DOHH2 (cell line): Measurements from ENCODE around the gene FGGY.

ENCODE experiments used
- H3F3A ChIP-seq: fragments of 200-600 bp; sonication (generic), shearing (Covaris generic); 2 replicates; pipeline ENCODE4 v1.6.0; 2016; ENCODE audit warnings: antibody characterized with exemption, mild to moderate bottlenecking; ENCODE audit not compliant: control insufficient read depth, insufficient read depth
- H3K27ac ChIP-seq: fragments of 200-600 bp; sonication (generic); 2 replicates; pipeline ENCODE4 v1.5.1; 2014; ENCODE audit warnings: low read depth, mild to moderate bottlenecking, low read length, moderate library complexity
- H3K27me3 ChIP-seq: fragments of 200-600 bp; sonication (generic); 2 replicates; pipeline ENCODE4 v1.6.1; 2014; ENCODE audit warnings: mild to moderate bottlenecking, low read length, mixed read lengths; ENCODE audit not compliant: control insufficient read depth
- H3K36me3 ChIP-seq: fragments of 200-600 bp; sonication (generic); 2 replicates; pipeline ENCODE4 v1.6.1; 2014; ENCODE audit warnings: mild to moderate bottlenecking, low read length, moderate library complexity, mixed read lengths; ENCODE audit not compliant: control insufficient read depth
- H3K4me1 ChIP-seq: fragments of 200-600 bp; sonication (generic); 2 replicates; pipeline ENCODE4 v1.6.1; 2014; ENCODE audit warnings: mild to moderate bottlenecking, low read length, mixed read lengths; ENCODE audit not compliant: control insufficient read depth
- H3K4me2 ChIP-seq: fragments of 200-600 bp; sonication (generic); 2 replicates; pipeline ENCODE4 v1.6.0; 2014; ENCODE audit warnings: mild to moderate bottlenecking, low read length, moderate library complexity
- H3K4me3 ChIP-seq: fragments of 200-600 bp; sonication (generic); 2 replicates; pipeline ENCODE4 v1.5.1; 2014; ENCODE audit warnings: mild to moderate bottlenecking, low read length, mixed read lengths
- H3K79me2 ChIP-seq: fragments of 200-600 bp; sonication (generic); 2 replicates; pipeline ENCODE4 v1.6.1; 2014; ENCODE audit warnings: mild to moderate bottlenecking, low read length, mixed read lengths; ENCODE audit not compliant: control insufficient read depth
- H3K9me2 ChIP-seq: fragments of 200-600 bp; sonication (generic); replicated peaks from 2 replicates; pipeline ENCODE4 v1.6.1; 2014; ENCODE audit warnings: mild to moderate bottlenecking, low read length, mixed read lengths; ENCODE audit not compliant: control insufficient read depth
- H3K9me3 ChIP-seq: fragments of 200-600 bp; sonication (generic); 2 replicates; pipeline ENCODE4 v1.6.1; 2014; ENCODE audit warnings: antibody characterized with exemption, low read length, mixed read lengths; ENCODE audit not compliant: control insufficient read depth, insufficient read depth
- H4K20me1 ChIP-seq: fragments of 200-600 bp; sonication (generic); 2 replicates; pipeline ENCODE4 v1.6.0; 2014; ENCODE audit warnings: low read depth, mild to moderate bottlenecking, antibody characterized with exemption, low read length, moderate library complexity; ENCODE audit not compliant: control insufficient read depth, insufficient read depth
- CTCF ChIP-seq: fragments of 200-600 bp; sonication (generic); IDR thresholded peaks from one replicate; pipeline ENCODE4 v1.5.1; 2014; ENCODE audit warnings: antibody characterized with exemption, mild to moderate bottlenecking, low read depth, low read length; ENCODE audit not compliant: poor library complexity, severe bottlenecking
- EZH2phosphoT487 ChIP-seq: fragments of 200-600 bp; sonication (generic); IDR thresholded peaks from 2 replicates; pipeline ENCODE4 v1.6.1; 2017; ENCODE audit warnings: borderline replicate concordance, mild to moderate bottlenecking, antibody characterized with exemption, low read length, moderate library complexity, mixed read lengths

Gene FGGY

GRCh38 chr1:59701376-59701775 is 404.5 kb downstream of the FGGY start:
- Histone ChIP-seq H3K36me3 (no peaks in the 10 kb centered on the region), H3K79me2 (no peaks in the 10 kb centered on the region), H3K4me2 (no peak overlapping the region), H3K4me1 (peaks cover 11% of the 10 kb centered on the region), H3K9me3 (no peaks in the 10 kb centered on the region), H3K27me3 (no peaks in the 10 kb centered on the region; the same call in 1 of the 2 replicates), H4K20me1 (no peaks in the 10 kb centered on the region), H3K4me3 (no peak overlapping the region), H3F3A (no peaks in the 10 kb centered on the region), H3K9me2 (no peaks in the 10 kb centered on the region), H3K27ac (no peak overlapping the region)
- no peak for TF ChIP-seq EZH2phosphoT487
- no peak for TF ChIP-seq CTCF

- Histone ChIP-seq H3F3A (no peaks in the 10 kb centered on the region), H3K27ac (no peak overlapping the region), H3K79me2 (no peaks in the 10 kb centered on the region), H3K9me3 (no peaks in the 10 kb centered on the region), H3K4me3 (no peak overlapping the region), H3K9me2 (no peaks in the 10 kb centered on the region), H3K36me3 (no peaks in the 10 kb centered on the region), H3K4me2 (no peak overlapping the region), H3K4me1 (no peaks in the 10 kb centered on the region), H3K27me3 (no peaks in the 10 kb centered on the region; the same call in 1 of the 2 replicates), H4K20me1 (no peaks in the 10 kb centered on the region)
- TF ChIP-seq CTCF, result no peak
- TF ChIP-seq EZH2phosphoT487, result no peak
These were observed 406.5 kb downstream of the FGGY start for GRCh38 chr1:59703226-59703917.

- no peaks in the 10 kb centered on the region for H4K20me1 ChIP-seq
- no peak overlapping the region for H3K4me2 ChIP-seq
- H3K36me3 ChIP-seq, result no peaks in the 10 kb centered on the region
- H3K79me2 ChIP-seq, result no peaks in the 10 kb centered on the region
- TF ChIP-seq CTCF, result no peak
- TF ChIP-seq EZH2phosphoT487, result no peak
- no peaks in the 10 kb centered on the region; the same call in 1 of the 2 replicates for H3K27me3 ChIP-seq
- no peaks in the 10 kb centered on the region for H3K9me3 ChIP-seq
- H3K4me3 ChIP-seq, result no peak overlapping the region
- no peaks in the 10 kb centered on the region for H3K9me2 ChIP-seq
- no peak overlapping the region for H3K27ac ChIP-seq
- no peaks in the 10 kb centered on the region for H3F3A ChIP-seq
- no peaks in the 10 kb centered on the region for H3K4me1 ChIP-seq
These were observed 407.1 kb downstream of the FGGY start for GRCh38 chr1:59703918-59704378.
